Transverse colon (tissue), 4 donors: ENCODE results near the gene GMEB2.

Experiments
- POLR2AphosphoS5 ChIP-seq, 3 donors: sonication (generic); formaldehyde crosslinking; IDR thresholded peaks; one replicate each; pipeline ENCODE4 v1.6.1; 2016; ENCODE audit warnings: antibody characterized with exemption in 3 of 3
- TF ChIP-seq, protein P1 (sequence below), 5 experiments: fragments of 200-600 bp in 3 of 5; fragments of 450-650 bp in 2 of 5; sonication (generic) in 3 of 5; IDR thresholded peaks; 1 replicate in 2 of 5; 2 replicates in 3 of 5; pipeline ENCODE4 v1.5.1; 2016 to 2017; ENCODE audit warnings: antibody characterized with exemption in 5 of 5, inconsistent platforms in 3 of 5, mild to moderate bottlenecking in 2 of 5, moderate library complexity in 1 of 5

DNA sequence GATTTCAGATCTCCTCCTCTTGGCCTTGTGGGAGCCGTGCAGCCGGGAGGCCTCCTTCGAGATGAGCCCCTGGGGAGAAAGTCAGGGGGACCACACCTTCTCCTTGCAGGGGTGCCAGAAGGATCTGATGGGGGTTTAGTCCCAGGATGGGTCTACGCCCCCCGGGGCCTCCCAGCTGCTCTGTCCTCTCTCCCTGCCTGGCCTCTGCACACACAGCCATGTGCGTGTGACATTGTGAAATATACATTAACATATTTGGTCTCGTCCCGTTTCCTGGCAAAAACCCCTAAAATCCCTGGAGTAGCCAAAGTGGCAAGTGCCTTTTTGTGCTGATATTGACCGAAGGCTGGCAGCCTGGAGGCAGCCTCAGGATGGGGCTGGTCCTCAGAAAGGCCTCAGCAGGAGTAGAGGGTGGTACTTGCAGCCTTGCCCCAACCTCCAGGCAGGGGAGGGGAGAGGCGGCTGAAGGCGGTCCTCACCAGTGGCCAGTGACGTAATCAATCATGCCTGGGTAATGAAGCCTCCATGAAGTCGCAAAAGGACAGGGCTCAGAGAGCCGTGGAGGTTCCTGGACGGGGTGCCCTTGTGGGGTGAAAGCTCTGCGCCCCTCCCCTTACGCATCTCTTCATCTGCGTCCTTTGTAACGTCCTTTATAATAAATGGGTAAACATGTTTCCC, 47.7 kb downstream of the GMEB2 start:
- TF ChIP-seq, protein P1, sequence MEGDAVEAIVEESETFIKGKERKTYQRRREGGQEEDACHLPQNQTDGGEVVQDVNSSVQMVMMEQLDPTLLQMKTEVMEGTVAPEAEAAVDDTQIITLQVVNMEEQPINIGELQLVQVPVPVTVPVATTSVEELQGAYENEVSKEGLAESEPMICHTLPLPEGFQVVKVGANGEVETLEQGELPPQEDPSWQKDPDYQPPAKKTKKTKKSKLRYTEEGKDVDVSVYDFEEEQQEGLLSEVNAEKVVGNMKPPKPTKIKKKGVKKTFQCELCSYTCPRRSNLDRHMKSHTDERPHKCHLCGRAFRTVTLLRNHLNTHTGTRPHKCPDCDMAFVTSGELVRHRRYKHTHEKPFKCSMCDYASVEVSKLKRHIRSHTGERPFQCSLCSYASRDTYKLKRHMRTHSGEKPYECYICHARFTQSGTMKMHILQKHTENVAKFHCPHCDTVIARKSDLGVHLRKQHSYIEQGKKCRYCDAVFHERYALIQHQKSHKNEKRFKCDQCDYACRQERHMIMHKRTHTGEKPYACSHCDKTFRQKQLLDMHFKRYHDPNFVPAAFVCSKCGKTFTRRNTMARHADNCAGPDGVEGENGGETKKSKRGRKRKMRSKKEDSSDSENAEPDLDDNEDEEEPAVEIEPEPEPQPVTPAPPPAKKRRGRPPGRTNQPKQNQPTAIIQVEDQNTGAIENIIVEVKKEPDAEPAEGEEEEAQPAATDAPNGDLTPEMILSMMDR (IDR thresholded peaks at IDR 0.05), result no peak
- no peak for TF ChIP-seq POLR2AphosphoS5 (IDR thresholded peaks at IDR 0.05)
